Measurements from ENCODE around the gene TBX10.
"Not testable (repeated sequence)": the region's sequence is repeated elsewhere in the genome, so short reads cannot be mapped to it uniquely, and the experiment has no call there.

TBX10 gene

DNA sequence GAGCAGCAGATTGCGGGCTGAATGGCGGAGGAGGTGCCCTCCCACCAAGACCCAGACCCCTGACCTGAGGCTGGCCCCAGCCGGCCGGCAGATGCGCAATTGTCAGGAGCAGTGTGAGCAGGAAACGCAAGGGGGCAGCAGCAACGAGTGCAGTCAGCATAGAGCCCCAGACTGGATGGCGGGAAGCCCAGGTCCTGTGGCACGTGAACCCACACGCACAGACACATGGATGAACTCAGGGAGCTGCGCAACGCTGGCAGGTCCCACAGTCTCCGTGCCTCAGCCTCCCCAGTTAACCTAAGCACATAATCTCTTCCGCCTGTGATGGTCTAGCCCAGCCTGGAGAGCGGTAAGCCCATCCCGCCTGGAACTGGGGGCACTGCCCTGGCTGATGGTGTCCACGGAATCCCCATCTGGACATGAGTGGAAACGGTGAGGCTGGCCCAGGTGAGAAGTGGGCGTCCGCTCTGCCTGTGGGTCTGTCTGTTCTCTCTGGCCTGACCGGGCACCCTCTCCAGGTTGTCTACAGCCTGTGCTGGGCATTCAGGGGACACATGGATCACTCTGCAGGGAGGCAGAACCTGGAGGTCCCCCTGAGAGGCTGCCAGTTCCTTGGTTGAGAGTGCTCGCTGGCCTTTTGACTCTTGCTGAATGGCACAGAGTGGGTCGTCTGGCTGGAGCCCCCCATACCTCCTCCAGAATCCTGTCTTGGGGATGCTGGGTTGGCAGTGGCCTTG lies 626 bp upstream of the TBX10 start:
- FAIRE-seq, result peak; percentile 81
- DNase-seq (ENCODE audit: insufficient read length, low spot score), result no peak
- no peak for TF ChIP-seq POLR2A (IDR thresholded peaks at IDR 0.05; ENCODE audit: low read depth, low read length)
- no peak for TF ChIP-seq SPI1 (IDR thresholded peaks at IDR 0.05; ENCODE audit: low read depth, low read length)
- TF ChIP-seq PAX5 (IDR thresholded peaks at IDR 0.05; ENCODE audit: insufficient read depth, low read length, severe bottlenecking), result no peak
- no peak for TF ChIP-seq TAF1 (IDR thresholded peaks at IDR 0.05; ENCODE audit: low read depth, low read length)
- no peak for TF ChIP-seq POLR2AphosphoS5 (IDR thresholded peaks at IDR 0.05; ENCODE audit: low read depth, low read length)
- TF ChIP-seq POU2F2 (IDR thresholded peaks at IDR 0.05; ENCODE audit: low read depth, low read length), result no peak

GRCh38 chr11:67638535-67639437 lies 777 bp downstream of the TBX10 start:
- FAIRE-seq, result no peak
- no peak for DNase-seq (ENCODE audit: insufficient read length, low spot score)
- no peak for TF ChIP-seq POLR2AphosphoS5 (IDR thresholded peaks at IDR 0.05; ENCODE audit: low read depth, low read length)
- TF ChIP-seq TAF1 (IDR thresholded peaks at IDR 0.05; ENCODE audit: low read depth, low read length), result no peak
- no peak for TF ChIP-seq PAX5 (IDR thresholded peaks at IDR 0.05; ENCODE audit: insufficient read depth, low read length, severe bottlenecking)
- no peak for TF ChIP-seq SPI1 (IDR thresholded peaks at IDR 0.05; ENCODE audit: low read depth, low read length)
- TF ChIP-seq POU2F2 (IDR thresholded peaks at IDR 0.05; ENCODE audit: low read depth, low read length), result no peak
- no peak for TF ChIP-seq POLR2A (IDR thresholded peaks at IDR 0.05; ENCODE audit: low read depth, low read length)

DNA sequence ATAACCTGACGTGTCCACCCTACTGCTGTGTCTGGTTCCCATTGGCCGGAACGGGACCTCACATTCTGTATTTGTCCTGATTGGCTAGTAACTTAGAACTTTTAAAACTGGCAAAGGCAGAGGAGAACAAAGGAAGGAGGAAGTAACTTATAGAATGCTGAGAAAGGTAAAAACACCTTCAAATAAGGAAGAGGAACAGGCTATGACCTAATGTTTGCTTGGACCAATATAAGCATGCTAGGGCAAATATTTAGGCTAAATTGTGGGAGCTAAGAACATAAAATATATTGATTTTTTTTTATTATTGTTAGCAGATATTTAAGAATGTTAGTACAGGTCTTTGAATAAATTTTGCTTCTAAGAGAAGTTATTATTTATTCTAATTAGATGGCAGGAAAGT lies 2.1 kb downstream of the TBX10 start:
- DNase-seq (ENCODE audit: insufficient read length, low spot score); FAIRE-seq: not testable (repeated sequence)

DNA sequence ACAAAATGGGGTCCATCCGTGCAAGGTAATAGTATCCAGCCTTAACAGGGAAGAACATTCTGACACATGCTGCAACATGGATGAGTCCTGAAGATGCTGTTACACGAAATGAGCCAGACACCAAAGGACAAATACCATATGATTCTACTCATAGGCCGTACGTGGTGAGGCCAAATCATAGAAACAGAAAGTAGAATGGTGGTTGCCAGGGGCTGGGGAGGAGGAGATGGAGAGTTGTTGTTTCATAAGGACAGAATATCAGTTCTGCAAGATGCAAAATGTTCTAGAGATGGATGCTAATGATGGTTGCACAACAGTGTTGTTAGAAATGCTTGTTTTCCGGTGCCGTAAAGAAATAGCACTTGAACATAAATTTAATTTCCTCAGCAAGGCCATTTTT lies 2.6 kb downstream of the TBX10 start:
- TF ChIP-seq SPI1 (IDR thresholded peaks at IDR 0.05; ENCODE audit: low read depth, low read length), result no peak
- no peak for TF ChIP-seq POLR2AphosphoS5 (IDR thresholded peaks at IDR 0.05; ENCODE audit: low read depth, low read length)
- TF ChIP-seq POLR2A (IDR thresholded peaks at IDR 0.05; ENCODE audit: low read depth, low read length), result no peak
- no peak for TF ChIP-seq POU2F2 (IDR thresholded peaks at IDR 0.05; ENCODE audit: low read depth, low read length)
- no peak for TF ChIP-seq PAX5 (IDR thresholded peaks at IDR 0.05; ENCODE audit: insufficient read depth, low read length, severe bottlenecking)
- no peak for TF ChIP-seq TAF1 (IDR thresholded peaks at IDR 0.05; ENCODE audit: low read depth, low read length)
- DNase-seq (ENCODE audit: insufficient read length, low spot score) (no peak), FAIRE-seq (peak; percentile 80)

GRCh38 chr11:67635231-67635521 lies 4.4 kb downstream of the TBX10 start:
- no peak for TF ChIP-seq POU2F2 (IDR thresholded peaks at IDR 0.05; ENCODE audit: low read depth, low read length)
- no peak for TF ChIP-seq POLR2AphosphoS5 (IDR thresholded peaks at IDR 0.05; ENCODE audit: low read depth, low read length)
- no peak for TF ChIP-seq POLR2A (IDR thresholded peaks at IDR 0.05; ENCODE audit: low read depth, low read length)
- TF ChIP-seq TAF1 (IDR thresholded peaks at IDR 0.05; ENCODE audit: low read depth, low read length), result no peak
- TF ChIP-seq SPI1 (IDR thresholded peaks at IDR 0.05; ENCODE audit: low read depth, low read length), result no peak
- no peak for TF ChIP-seq PAX5 (IDR thresholded peaks at IDR 0.05; ENCODE audit: insufficient read depth, low read length, severe bottlenecking)
- DNase-seq (ENCODE audit: insufficient read length, low spot score), result no peak
- FAIRE-seq, result no peak

- no peak for DNase-seq (ENCODE audit: insufficient read length, low spot score)
- FAIRE-seq, result no peak
- TF ChIP-seq POLR2A (IDR thresholded peaks at IDR 0.05; ENCODE audit: low read depth, low read length) (no peak), POU2F2 (IDR thresholded peaks at IDR 0.05; ENCODE audit: low read depth, low read length) (no peak), POLR2AphosphoS5 (IDR thresholded peaks at IDR 0.05; ENCODE audit: low read depth, low read length) (no peak), TAF1 (IDR thresholded peaks at IDR 0.05; ENCODE audit: low read depth, low read length) (no peak), PAX5 (IDR thresholded peaks at IDR 0.05; ENCODE audit: insufficient read depth, low read length, severe bottlenecking) (no peak)
Measured at GRCh38 chr11:67634366-67635230, 5.0 kb downstream of the TBX10 start.

DNA sequence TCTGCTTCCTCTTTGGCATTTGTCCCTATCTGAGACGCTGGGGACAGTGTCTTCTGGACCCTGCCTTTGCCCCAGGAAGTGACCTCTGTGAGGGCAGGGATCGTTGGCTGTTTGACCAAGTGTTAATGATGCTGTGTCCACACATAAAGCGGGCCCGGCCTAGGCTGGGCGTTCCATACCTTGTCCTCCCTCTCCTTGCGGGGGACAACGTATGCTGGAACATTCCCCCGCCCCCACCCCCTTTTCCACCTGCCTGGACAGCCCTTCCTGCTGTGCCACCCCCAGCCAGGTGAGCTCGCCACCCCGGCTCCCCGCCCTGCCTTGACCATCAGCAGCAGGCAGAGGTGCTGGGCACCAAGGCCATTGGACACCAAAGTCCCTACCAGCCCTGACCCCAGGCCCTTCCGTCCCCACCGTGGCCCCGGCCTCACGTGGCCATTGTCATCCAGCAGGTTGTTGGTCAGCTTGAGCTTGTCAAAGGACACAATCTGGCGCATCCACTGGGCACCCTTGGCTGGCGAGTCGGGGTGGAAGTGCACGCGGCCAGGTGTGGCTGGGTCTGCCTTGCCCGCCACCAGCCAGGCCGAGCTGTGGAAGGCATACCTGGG lies 5.7 kb downstream of the TBX10 start:
- no peak for DNase-seq (ENCODE audit: insufficient read length, low spot score)

DNA sequence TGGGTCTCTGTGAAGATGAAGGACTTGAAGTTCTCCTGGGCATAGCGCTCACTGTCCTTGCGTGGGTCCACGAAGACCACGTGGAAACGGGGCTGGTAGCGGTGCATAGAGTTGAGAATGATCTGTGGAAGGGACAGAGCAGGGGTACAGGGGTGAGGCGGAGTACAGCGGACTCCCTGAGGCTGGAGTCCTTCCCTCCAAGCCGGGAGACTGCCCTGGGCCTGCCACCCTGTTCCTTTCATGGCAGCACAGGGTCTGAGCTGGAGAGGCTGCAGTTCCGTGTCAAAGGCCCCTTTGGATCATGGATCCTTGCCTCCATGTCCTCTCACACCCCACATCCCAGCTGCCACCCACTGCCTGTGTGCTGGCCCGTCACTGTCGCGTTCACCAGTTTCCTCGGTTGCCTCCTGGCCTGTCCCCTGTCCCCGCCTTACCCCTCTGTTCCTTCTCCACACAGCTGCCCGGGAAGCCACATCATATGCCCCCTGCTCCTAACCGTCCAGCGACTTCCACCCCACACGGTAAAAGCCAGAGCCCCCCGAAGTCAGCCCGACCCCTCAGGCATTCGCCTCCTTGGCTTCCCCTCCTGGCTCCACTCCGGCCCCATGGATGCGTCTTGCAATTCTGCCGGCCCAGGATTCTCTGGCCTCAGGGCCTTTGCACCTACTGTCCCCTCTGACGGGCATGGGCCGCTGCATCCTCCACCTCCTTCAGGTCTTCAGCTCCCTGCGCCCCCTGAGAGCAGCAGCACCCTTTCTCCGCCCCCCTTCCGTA lies 6.4 kb downstream of the TBX10 start:
- FAIRE-seq, result no peak
- TF ChIP-seq POLR2AphosphoS5 (IDR thresholded peaks at IDR 0.05; ENCODE audit: low read depth, low read length) (no peak), POLR2A (IDR thresholded peaks at IDR 0.05; ENCODE audit: low read depth, low read length) (no peak), TAF1 (IDR thresholded peaks at IDR 0.05; ENCODE audit: low read depth, low read length) (no peak), POU2F2 (IDR thresholded peaks at IDR 0.05; ENCODE audit: low read depth, low read length) (no peak), SPI1 (IDR thresholded peaks at IDR 0.05; ENCODE audit: low read depth, low read length) (no peak), PAX5 (IDR thresholded peaks at IDR 0.05; ENCODE audit: insufficient read depth, low read length, severe bottlenecking) (no peak)
- DNase-seq (ENCODE audit: insufficient read length, low spot score), result no peak

More for the DNA sequence above, 5.7 kb downstream of the TBX10 start:
- no peak for FAIRE-seq
- TF ChIP-seq POLR2A (IDR thresholded peaks at IDR 0.05; ENCODE audit: low read depth, low read length) (no peak), PAX5 (IDR thresholded peaks at IDR 0.05; ENCODE audit: insufficient read depth, low read length, severe bottlenecking) (no peak), SPI1 (IDR thresholded peaks at IDR 0.05; ENCODE audit: low read depth, low read length) (no peak), TAF1 (IDR thresholded peaks at IDR 0.05; ENCODE audit: low read depth, low read length) (no peak)

Data from GM12891 (cell line).